ENCODE data around the gene TMEM222.
"Not testable (repeated sequence)": the region's sequence is repeated elsewhere in the genome, so short reads cannot be mapped to it uniquely, and the experiment has no call there.

Gene TMEM222

GRCh38 chr1:27380224-27380623, 58.3 kb downstream of the TMEM222 start:
- Mint-ChIP-seq H3K27ac (no peak overlapping the region), H3K4me3 (no peak overlapping the region), H3K27me3 (peaks cover 3% of the 10 kb centered on the region), H3K36me3 (no peaks in the 10 kb centered on the region), H3K9me3 (no peaks in the 10 kb centered on the region), H3K4me1 (peaks cover 10% of the 10 kb centered on the region)
- no peak for DNase-seq (ENCODE audit: low spot score in 2 of 2)
- no peak for ATAC-seq (ENCODE audit: low read depth)

GRCh38 chr1:27380766-27381733, 59.1 kb downstream of the TMEM222 start:
- Mint-ChIP-seq H3K27me3 (no peaks in the 10 kb centered on the region), H3K27ac (no peak overlapping the region), H3K36me3 (no peaks in the 10 kb centered on the region), H3K4me3 (no peak overlapping the region), H3K4me1 (peaks cover 8% of the 10 kb centered on the region), H3K9me3 (no peaks in the 10 kb centered on the region)
- no peak for DNase-seq (ENCODE audit: low spot score in 2 of 2)
- no peak for ATAC-seq (ENCODE audit: low read depth)

GRCh38 chr1:27381969-27382762, 60.2 kb downstream of the TMEM222 start:
- Mint-ChIP-seq H3K4me1 (peaks cover 8% of the 10 kb centered on the region), H3K27ac (peak overlapping the region; percentile 1), H3K36me3 (no peaks in the 10 kb centered on the region), H3K9me3 (no peaks in the 10 kb centered on the region), H3K27me3 (peaks cover 2% of the 10 kb centered on the region), H3K4me3 (no peak overlapping the region)
- DNase-seq (ENCODE audit: low spot score in 2 of 2) (no peak), ATAC-seq (ENCODE audit: low read depth) (peak; percentile 93)

GRCh38 chr1:27383039-27383605, 61.2 kb downstream of the TMEM222 start, which contains the start of gene CD164L2:
Gene CD164L2 (minus strand): TSS chr1:27383333. CDS start chr1:27383239, 94 bp downstream.
- Mint-ChIP-seq H3K4me3 (no peak within 1 kb of the TSS), H3K27me3 (peaks cover 2% of the 10 kb centered on the region), H3K27ac (peak within 1 kb of the TSS; percentile 1), H3K36me3 (no peaks in the 10 kb centered on the region), H3K4me1 (peaks cover 8% of the 10 kb centered on the region), H3K9me3 (no peaks in the 10 kb centered on the region)
- ATAC-seq (ENCODE audit: low read depth) (peak; percentile 54), DNase-seq (ENCODE audit: low spot score in 2 of 2) (peak in 1 of 2 donors; percentile 45)

- Mint-ChIP-seq H3K36me3 (no peaks in the 10 kb centered on the region), H3K27ac (no peak overlapping the region), H3K9me3 (no peaks in the 10 kb centered on the region), H3K4me3 (no peak overlapping the region), H3K27me3 (peaks cover 2% of the 10 kb centered on the region), H3K4me1 (peaks cover 10% of the 10 kb centered on the region)
- no peak for ATAC-seq (ENCODE audit: low read depth)
- no peak for DNase-seq (ENCODE audit: low spot score in 2 of 2)
These were observed 61.7 kb downstream of the TMEM222 start for GRCh38 chr1:27383661-27384060.

GRCh38 chr1:27384797-27385196, 62.8 kb downstream of the TMEM222 start:
- H3K27ac Mint-ChIP-seq; ATAC-seq (ENCODE audit: low read depth); H3K9me3 Mint-ChIP-seq; H3K27me3 Mint-ChIP-seq; H3K36me3 Mint-ChIP-seq; H3K4me3 Mint-ChIP-seq; DNase-seq (ENCODE audit: low spot score in 2 of 2): not testable (repeated sequence)
- peaks cover 11% of the 10 kb centered on the region for H3K4me1 Mint-ChIP-seq

All from memory B cell (primary cell).